ENCODE results near the gene KCNIP1.
A peak's percentile ranks its signal among the peaks of the same experiment; 100 is the strongest.

The KCNIP1 gene

GRCh38 chr5:170508660-170509347, 5.0 kb downstream of the KCNIP1 start:
- DNase-seq (ENCODE audit: low read depth, low spot score), result no peak

GRCh38 chr5:170509348-170509660, 5.5 kb downstream of the KCNIP1 start:
- no peak for DNase-seq (ENCODE audit: low read depth, low spot score)

GRCh38 chr5:170510126-170510525, 6.3 kb downstream of the KCNIP1 start:
- no peak for DNase-seq (ENCODE audit: low read depth, low spot score)

- no peak for DNase-seq (ENCODE audit: low read depth, low spot score)
These were observed 6.7 kb downstream of the KCNIP1 start for GRCh38 chr5:170510559-170510958.

GRCh38 chr5:170511551-170512258, 7.9 kb downstream of the KCNIP1 start:
- DNase-seq (ENCODE audit: low read depth, low spot score), result no peak

GRCh38 chr5:170513856-170514525, 10.2 kb downstream of the KCNIP1 start:
- DNase-seq (ENCODE audit: low read depth, low spot score), result no peak

GRCh38 chr5:170517411-170517810, 13.6 kb downstream of the KCNIP1 start:
- DNase-seq (ENCODE audit: low read depth, low spot score), result no peak

GRCh38 chr5:170518277-170518676, 14.5 kb downstream of the KCNIP1 start:
- DNase-seq (ENCODE audit: low read depth, low spot score), result no peak

GRCh38 chr5:170519549-170519948, 15.7 kb downstream of the KCNIP1 start:
- DNase-seq (ENCODE audit: low read depth, low spot score), result no peak

- DNase-seq (ENCODE audit: low read depth, low spot score), result no peak
These were observed 16.6 kb downstream of the KCNIP1 start for GRCh38 chr5:170520372-170520771.

- peak; percentile 12 for DNase-seq (ENCODE audit: low read depth, low spot score)
These were observed 18.7 kb downstream of the KCNIP1 start for GRCh38 chr5:170522211-170523141.

GRCh38 chr5:170523142-170523551, 19.3 kb downstream of the KCNIP1 start:
- no peak for DNase-seq (ENCODE audit: low read depth, low spot score)

GRCh38 chr5:170523830-170524229, 20.0 kb downstream of the KCNIP1 start:
- DNase-seq (ENCODE audit: low read depth, low spot score), result no peak

- DNase-seq (ENCODE audit: low read depth, low spot score), result no peak
These were observed 20.8 kb downstream of the KCNIP1 start for GRCh38 chr5:170524576-170524975.

GRCh38 chr5:170525470-170526211, 21.8 kb downstream of the KCNIP1 start:
- no peak for DNase-seq (ENCODE audit: low read depth, low spot score)

GRCh38 chr5:170527991-170528390, 24.2 kb downstream of the KCNIP1 start:
- no peak for DNase-seq (ENCODE audit: low read depth, low spot score)

GRCh38 chr5:170528976-170529375, 25.2 kb downstream of the KCNIP1 start:
- DNase-seq (ENCODE audit: low read depth, low spot score), result no peak

GRCh38 chr5:170532935-170533334, 29.1 kb downstream of the KCNIP1 start:
- DNase-seq (ENCODE audit: low read depth, low spot score), result no peak

- DNase-seq (ENCODE audit: low read depth, low spot score), result no peak
These were observed 29.6 kb downstream of the KCNIP1 start for GRCh38 chr5:170533383-170533782.

- DNase-seq (ENCODE audit: low read depth, low spot score), result no peak
These were observed 30.4 kb downstream of the KCNIP1 start for GRCh38 chr5:170534177-170534576.

- DNase-seq (ENCODE audit: low read depth, low spot score), result no peak
These were observed 31.1 kb downstream of the KCNIP1 start for GRCh38 chr5:170534941-170535340.

Measured in smooth muscle cell of the brain vasculature (primary cell).